HG02938 (cell line): ENCODE data around the gene CNOT6.

Source experiments
- ATAC-seq: cut with Tn5 transposase; IDR thresholded peaks from one replicate; pipeline ENCODE4 v1.9.1; 2021; ENCODE audit warnings: mild to moderate bottlenecking, moderate library complexity; ENCODE audit not compliant: unreplicated experiment

CNOT6 gene

DNA sequence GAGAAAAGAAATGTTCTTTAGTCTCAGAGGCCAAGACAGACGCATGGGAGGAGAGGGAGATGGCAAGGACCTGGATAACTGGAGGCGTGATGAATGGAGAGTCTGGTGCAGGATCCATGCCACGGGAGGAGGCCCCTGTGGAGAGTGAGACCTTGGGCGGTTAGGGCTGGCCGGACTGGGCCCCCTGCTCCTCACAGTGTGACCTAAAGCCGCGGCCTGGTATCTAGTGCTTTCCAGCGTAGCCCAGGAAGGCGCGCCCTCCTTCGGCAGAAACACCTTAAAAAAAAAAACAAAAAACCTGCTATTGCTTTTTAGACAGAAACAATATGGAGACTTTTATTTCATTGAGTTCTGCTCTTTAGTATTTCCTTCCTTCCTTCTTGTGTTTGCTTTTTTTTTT is 64.1 kb downstream of the CNOT6 start:
- no peak for ATAC-seq

- ATAC-seq: no peak
Measured at GRCh38 chr5:180563994-180564393, 69.8 kb downstream of the CNOT6 start.

DNA sequence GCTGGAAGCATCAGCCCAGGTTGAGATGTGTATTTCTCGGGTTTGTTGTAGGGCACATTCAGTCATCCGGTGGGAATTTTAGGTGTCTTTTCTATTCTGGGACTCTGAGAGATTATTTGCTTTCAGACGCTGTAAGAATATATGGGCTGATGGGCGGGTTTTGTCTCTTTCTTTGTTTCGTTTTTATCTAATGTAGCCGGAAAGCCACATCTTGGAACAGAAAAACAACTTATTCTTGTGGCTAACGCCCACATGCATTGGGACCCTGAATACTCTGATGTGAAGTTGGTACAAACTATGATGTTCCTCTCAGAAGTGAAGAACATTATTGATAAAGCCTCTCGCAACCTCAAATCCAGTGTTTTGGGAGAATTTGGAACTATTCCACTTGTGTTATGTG is 74.7 kb downstream of the CNOT6 start:
- ATAC-seq: no peak

DNA sequence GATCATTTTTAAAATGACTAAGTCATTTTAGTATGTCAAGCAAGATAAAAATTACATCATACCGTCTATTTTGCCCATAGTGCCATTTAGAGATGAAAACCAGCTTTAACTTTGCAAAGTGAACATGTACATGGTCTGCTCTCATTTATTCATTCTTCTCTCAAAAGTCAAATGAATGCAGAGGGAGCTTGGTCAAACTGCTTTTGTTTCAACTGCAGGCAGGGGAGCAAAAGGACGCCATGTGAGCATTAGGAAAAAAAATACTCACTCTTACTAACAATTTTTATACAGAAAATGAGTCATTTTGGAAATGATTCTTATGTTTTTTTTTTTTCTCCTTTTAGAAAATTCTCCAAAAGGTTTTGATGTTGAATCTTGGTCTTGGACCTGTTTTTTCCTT is 81.4 kb downstream of the CNOT6 start:
- no peak for ATAC-seq

GRCh38 chr5:180580681-180581080 is 86.5 kb downstream of the CNOT6 start:
- ATAC-seq: no peak

DNA sequence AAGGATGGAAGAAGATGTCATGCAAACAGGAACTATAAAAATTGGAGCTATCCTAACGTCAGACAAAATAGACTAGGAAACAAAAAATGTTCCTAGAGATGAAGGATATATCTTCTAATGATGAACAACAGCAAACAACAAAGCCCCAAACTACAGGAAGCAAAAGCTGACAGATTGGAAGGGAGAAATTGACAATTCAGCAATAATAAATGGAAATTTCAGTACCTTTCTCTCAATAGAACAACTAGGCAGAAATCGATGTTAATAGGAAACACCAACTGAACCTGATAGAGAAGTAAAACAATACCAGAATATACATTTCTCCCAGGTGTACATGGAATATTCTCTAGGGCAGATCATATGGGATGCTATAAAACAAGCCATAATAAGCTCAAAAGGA is 89.6 kb downstream of the CNOT6 start:
- no peak for ATAC-seq

DNA sequence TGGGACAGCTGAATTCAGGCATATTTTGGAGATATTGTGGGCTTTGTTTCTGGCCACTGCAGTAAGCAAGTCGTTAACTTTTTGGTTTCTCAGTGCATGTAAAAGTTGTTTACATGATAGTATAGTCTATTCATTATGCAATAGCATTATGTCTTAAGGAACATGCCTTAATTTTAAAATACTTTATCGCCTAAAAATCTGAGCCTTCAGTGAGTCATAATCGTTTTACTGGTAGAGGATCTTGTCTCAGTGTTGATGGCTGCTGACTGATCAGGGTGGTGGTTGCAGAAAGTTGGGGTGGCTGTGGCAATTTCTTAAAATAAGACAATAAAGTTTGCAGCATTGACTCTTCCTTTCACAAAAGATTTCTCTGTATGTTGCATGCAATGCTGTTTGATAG is 92.0 kb downstream of the CNOT6 start:
- no peak for ATAC-seq

DNA sequence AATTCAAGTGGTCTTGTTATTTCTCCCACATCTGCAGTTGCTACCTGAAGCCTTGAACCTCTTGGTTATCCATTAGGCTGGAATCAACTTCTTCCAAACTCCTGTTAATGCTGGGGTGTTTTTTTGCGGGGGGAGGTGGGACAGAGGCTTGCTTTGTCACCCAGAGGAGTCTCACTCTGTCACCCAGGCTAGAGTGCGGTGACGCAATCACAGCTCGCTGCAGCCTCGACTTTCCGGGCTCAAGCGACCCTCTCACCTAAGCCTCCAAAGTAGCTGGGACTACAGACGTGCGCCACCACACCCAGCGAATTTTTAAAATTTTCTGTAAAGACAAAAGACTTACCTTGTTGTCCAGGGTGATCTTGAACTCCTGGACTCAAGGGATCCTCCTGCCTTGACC is 92.7 kb downstream of the CNOT6 start:
- ATAC-seq: no peak

DNA sequence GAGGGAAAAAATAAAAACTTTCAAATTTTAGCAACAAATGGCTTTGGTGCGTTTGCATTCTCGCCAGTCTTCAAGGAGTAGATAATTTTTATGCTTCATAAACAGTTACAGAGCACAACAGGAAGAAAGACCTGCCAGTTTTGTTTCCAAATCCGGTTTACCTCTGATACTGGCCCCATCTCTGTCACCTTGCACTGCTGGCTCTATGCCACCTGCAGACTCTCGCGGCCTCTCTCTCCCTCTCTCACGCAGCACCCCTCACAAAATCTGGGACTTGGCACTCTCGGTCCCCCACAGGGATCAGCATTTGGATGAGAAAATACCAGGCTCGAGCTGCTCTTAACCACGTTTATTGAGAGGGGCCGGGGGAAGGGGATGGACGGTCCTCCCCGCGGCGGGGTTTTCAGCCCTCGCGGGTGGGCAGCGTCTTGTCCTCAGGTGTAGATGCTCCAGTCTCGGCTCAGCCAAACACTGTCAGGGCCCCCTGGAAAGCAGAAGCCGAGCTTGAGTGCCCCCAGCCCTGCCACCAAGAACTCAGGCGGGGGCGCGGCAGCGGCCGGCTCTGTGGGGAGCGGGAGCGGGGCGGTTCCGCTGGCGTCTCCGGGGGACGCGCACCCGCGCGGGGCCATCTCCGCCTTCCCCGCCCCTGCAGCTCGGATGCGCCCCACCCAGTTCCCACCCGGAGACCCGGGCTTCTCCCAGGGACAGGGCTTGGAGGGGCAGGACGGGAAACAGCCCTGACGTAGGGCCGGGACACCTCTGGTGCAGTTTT is 95.8 kb downstream of the CNOT6 start:
- ATAC-seq: no peak

- no peak for ATAC-seq
Measured at GRCh38 chr5:180590543-180591310, 96.5 kb downstream of the CNOT6 start.

DNA sequence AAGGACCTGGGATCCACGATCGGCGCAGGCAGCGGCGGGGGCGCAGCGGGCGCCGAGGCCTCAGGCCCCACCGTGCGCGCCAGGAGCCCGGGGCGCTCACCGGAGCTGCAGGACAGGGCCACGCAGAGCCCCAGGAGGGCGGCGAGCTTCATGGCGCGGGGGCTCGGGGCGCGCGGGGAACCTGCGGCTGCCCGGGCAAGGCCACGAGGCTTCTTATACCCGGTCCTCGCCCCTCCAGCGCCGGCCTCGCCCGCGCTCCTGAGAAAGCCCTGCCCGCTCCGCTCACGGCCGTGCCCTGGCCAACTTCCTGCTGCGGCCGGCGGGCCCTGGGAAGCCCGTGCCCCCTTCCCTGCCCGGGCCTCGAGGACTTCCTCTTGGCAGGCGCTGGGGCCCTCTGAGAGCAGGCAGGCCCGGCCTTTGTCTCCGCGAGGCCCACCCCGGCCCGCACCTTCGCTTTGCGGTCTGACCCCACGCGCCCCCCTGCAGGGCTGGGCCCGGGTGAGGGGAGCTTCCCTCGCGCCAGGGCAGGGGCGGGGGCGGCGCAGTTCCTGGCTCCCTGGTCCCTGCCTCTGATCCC is 97.2 kb downstream of the CNOT6 start, which contains the start of gene SCGB3A1:
TSS of gene SCGB3A1 (minus strand) at position 189 of the 577 bp plus-strand sequence. CDS start at position 152, 37 bp downstream.
- ATAC-seq: no peak

DNA sequence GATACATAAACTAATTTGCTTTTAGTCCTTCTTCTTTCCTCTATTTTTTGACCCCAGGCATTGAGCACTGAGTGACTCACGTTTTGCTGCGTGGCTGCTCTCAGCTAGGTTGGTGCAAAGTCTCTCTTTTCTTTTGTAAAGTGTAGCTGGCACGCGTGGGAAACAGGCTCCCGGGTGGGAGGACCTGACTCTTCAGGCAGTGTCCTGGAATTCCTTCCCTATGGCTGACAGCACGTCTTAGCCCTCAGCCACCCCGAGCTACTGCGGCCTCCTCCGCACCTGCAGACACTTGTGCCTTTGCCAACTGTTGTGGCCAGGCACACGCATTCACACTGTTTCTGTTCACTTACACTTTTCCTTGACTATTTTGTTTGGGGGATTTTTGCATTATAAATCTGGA is 98.0 kb downstream of the CNOT6 start:
- no peak for ATAC-seq

DNA sequence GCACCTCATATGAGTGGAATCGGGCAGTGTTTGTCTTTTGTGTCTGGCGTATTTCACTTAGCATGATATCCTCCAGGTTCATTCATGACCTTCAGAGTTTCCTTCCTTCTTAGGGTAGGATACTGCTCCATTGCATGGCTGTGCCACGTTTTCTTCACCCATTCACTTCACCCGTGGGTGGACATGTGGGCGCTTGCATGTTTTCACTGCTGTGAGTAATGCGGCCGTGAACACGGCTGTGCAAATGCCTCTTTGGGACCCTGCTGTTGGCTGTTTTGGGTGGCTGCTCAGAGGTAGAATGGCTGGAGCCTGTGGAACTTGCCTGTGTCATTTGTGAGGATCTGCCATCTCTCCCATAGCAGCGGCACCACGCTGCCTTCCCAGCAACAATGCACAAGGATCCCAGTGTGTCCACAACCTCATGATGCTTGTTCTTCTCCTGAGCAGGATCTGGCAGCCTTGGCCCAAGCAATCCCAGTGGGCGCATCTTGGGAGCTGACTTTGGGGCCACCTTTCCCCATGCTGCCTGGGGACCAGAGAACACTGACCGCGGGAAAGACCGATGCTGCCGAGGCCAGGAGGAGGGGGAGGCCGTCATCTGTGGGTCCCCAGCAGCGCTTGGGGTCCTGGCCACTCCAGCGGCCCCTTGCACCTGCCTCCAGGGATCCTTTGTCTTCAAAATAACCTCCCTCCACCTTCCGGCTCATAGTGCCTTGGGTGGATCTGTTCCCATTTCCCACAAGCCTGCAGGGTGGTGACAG is 99.4 kb downstream of the CNOT6 start:
- ATAC-seq: no peak

DNA sequence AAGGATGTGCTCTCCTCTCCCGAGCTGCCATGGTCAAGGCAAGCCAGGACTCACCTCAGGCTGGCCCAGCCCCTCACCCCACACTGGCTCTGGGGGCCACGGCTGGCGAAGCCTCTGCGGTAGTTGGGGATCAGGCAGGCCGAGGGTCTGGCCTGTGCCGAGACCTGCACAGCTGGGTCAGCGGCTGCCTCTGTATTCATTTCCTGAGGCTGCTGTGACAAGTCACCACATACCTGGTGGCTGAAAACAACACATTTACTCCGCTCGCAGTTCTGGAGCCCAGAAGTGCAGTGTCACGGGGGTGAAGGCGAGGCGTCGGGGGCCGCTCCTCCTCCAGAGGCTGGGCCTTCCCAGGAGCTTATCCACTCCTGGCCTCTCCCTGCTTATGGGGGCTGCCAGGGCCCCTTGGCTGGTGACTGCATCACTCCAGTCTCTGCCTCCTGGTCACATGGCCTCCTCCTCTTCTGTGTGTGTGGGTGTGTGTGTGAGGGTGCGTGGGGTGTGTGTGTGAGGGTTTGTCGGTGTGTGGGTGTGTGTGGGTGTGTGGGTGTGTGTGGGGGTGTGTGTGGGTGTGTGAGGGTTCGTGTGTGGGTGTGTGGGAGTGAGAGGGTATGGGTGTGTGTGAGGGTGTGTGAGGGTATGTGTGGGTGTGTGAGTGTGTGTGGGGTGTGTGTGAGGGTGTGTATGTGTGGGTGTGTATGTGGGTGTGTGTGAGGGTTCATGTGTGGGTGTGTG is 100.3 kb downstream of the CNOT6 start:
- no peak for ATAC-seq

- no peak for ATAC-seq
Measured at GRCh38 chr5:180595046-180595379, 100.8 kb downstream of the CNOT6 start.

DNA sequence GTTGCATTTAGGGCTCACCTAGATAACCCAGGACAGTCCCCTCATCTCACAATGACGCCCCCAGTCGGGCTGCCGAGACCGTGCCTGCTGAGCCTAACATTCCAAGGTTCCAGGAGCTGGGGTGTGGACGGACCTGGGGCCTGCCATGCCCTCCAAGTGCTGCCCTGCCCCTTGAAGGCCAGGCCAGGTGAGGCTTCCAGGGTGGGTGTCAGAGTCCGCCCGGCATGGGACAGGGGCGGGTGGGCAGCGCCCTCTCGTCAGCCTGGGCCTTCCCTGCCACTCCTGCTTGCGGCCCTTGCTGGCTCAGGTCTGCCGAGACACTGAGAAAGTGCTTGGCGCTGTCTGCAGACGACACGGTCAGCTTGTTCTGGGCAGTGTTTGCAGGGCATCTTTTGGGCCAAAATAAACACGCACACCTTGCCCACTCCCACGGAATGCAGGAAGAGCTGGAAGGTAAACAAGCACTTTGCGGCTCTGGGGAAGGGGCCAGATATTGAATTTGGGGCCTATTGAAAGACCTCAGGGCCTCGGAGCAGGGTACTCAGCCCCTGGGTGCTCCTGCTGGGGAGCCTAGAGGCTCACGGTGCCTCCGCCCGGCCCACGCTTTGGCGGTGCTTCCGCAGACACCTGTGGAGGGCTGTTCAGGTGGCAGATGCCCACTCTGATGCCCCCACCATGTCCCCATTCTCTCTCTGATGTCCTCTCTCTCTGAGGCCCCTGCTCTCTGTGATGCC is 101.4 kb downstream of the CNOT6 start:
- no peak for ATAC-seq

DNA sequence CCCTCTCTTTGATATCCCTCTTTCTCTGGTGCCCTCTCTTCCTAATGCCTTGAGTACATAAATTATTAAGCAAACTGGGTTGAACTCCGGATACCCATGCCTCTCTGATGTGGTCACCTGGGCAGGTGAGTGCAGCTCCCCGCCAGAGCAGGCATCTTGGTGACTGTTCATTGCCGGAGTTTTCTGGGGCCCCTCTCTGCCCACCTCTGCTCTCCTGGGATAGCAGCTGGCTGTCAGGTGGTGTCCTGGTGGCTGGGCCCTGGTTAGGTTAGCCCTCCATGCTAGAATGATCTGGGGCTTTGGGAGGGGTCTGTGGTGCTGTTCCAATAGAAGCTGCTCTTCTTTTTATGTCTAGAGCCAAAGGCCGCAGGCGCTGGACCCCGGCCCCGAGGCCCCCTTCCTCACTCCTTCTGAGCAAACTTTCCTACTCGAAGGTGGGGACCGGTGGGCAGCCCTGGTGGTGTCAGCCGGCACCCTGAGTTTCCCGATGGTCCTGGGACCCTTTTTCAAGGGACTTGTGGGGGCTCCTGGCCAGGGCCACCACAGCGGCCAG is 102.0 kb downstream of the CNOT6 start:
- no peak for ATAC-seq

GRCh38 chr5:180596668-180597231 is 102.6 kb downstream of the CNOT6 start:
- ATAC-seq: no peak

DNA sequence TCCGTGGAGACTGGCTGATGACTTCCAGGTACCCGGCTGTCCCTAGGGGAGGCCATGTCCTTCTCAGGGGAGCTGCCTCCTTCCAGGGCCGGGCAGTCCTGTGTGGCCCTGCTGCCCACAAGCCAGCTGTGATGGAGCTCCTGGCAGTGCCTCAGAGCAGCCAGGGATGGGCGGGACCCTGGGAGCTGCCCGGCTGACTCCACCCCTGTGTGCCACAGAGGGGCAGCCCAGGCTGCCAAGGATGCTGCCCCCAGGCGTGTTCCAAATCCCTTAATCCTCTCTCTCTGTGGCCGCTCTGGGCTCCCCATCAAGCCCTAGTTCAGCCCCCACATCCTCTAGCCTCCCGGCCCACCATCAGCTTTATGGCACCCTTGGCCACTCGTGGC is 104.1 kb downstream of the CNOT6 start:
- no peak for ATAC-seq
